Measurements from ENCODE around the gene HYLS1.

The HYLS1 gene

DNA sequence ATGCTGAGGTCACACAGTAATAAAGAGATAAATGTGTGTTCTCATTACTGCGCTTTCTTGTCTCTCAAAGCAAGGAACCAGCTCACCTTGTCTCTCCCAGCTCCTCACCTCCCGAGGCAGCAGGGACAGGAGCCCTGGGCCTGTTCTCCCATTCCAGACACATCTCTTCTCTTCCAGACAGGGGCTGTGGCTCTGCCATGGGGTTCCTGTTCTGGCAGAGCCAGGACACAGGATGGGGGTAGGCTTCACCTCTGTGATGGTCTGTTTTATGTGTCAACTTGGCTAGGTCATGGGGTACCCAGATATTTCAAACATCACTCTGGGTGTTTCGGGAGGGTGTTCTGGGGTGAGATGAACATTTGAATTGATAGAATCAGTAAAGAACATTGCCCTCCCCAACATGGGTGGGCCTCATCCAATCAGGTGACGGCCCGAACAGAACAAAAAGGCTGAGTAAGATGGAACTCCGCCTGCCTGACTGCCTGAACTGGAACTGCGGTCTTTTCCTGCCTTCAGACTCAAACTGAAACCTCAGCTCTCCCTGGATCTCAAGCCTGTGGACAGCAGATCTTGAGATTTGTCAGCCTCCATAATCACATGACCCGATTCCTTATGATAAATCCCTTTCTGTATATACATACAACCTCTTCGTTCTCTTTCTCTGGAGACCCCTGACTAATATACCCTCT is 56.3 kb downstream of the HYLS1 start:
- no peak for DNase-seq (ENCODE audit: low read depth)

GRCh38 chr11:125944350-125945010 is 57.0 kb downstream of the HYLS1 start:
- DNase-seq (ENCODE audit: low read depth) = no peak
- TF ChIP-seq, protein P1, sequence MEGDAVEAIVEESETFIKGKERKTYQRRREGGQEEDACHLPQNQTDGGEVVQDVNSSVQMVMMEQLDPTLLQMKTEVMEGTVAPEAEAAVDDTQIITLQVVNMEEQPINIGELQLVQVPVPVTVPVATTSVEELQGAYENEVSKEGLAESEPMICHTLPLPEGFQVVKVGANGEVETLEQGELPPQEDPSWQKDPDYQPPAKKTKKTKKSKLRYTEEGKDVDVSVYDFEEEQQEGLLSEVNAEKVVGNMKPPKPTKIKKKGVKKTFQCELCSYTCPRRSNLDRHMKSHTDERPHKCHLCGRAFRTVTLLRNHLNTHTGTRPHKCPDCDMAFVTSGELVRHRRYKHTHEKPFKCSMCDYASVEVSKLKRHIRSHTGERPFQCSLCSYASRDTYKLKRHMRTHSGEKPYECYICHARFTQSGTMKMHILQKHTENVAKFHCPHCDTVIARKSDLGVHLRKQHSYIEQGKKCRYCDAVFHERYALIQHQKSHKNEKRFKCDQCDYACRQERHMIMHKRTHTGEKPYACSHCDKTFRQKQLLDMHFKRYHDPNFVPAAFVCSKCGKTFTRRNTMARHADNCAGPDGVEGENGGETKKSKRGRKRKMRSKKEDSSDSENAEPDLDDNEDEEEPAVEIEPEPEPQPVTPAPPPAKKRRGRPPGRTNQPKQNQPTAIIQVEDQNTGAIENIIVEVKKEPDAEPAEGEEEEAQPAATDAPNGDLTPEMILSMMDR (IDR thresholded peaks at IDR 0.05; ENCODE audit: control insufficient read depth, insufficient read depth, low read depth, low read length, missing control alignments) = no peak
- H3K4me3 ChIP-seq (ENCODE audit: control insufficient read depth, low read depth, low read length) = no peak overlapping the region

More for the DNA sequence above, 56.3 kb downstream of the HYLS1 start:
- no peak overlapping the region for H3K4me3 ChIP-seq (ENCODE audit: control insufficient read depth, low read depth, low read length)
- TF ChIP-seq, protein P1 (IDR thresholded peaks at IDR 0.05; ENCODE audit: control insufficient read depth, insufficient read depth, low read depth, low read length, missing control alignments) = no peak

DNA sequence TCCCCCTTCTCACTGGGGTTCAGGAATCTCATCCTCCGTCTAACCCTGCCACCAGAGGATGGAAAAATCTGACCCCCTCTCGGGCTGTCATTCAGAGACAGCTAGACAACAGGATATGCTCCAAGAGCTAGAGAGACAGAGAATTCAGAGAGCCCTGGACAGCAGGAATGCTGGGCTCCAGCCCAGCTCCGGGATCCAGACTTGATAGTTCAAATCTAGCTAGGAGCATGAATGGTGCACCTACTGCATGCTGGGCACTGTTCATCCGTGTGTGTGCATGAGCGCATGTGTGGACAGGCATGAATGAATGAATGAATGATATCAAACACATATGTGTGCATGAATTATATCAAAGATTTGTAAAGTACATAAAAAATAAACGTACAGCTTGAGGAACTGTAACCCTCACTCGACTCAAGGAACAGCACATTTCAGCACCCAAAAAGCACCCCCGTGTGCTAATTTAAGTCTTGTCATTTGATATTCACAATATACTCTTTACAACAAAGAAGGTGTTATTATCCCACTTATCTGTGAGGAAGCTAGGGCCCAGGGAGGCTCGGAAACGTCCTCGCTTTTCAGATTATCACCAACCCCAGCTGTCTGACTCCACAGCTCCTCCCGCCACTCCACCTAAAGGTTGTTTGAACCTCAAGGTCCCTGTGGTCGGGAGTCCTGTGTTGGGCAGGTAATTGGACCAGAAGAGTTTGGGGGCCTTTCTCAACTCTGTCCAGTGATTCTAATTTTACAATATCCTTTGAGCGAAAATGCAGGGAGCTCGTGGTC is 57.7 kb downstream of the HYLS1 start:
- H3K4me3 ChIP-seq (ENCODE audit: control insufficient read depth, low read depth, low read length) = no peak overlapping the region
- TF ChIP-seq, protein P1 (IDR thresholded peaks at IDR 0.05; ENCODE audit: control insufficient read depth, insufficient read depth, low read depth, low read length, missing control alignments) = no peak
- no peak for DNase-seq (ENCODE audit: low read depth)

DNA sequence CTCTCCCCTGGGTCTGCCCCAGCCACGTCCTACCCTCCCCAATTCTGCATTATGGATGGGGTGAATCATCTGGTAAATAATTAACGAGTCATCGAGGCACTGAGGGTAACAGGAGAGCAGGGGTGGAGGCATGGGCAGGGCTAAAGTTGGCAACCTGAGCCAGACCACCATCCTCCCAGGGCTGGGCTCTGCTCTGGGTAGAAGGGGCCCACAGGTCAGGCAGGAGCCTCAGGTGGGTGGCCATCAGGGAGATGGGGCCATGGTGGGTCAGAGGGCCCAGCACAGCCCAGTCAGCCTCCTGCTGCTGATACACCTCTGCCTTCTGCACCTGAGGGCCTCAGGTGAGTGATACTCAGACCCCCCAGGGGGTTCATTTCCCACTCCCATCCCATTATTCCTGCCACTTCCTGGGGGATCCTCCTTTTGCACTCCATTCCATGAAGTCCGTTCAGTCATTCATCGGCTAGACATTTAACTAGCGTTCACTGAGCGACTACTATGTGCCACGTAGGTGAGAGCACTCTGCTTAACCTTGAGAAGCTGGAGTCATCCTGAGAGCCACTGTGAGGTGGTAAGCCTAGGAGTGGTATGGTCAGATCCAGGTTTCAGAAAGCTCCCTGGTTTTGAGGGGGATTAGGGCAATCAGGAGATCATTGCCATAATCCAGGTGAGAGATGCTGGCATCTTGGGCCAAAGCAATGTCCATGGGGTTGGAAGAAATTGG is 58.5 kb downstream of the HYLS1 start, which contains the start of gene VSIG10L2:
Gene VSIG10L2 (plus strand): TSS at position 248 of the 724 bp plus-strand sequence. CDS start 12 bp downstream, at position 260.
- no peak within 1 kb of the TSS for H3K4me3 ChIP-seq (ENCODE audit: control insufficient read depth, low read depth, low read length)
- TF ChIP-seq, protein P1 (IDR thresholded peaks at IDR 0.05; ENCODE audit: control insufficient read depth, insufficient read depth, low read depth, low read length, missing control alignments) = no peak
- DNase-seq (ENCODE audit: low read depth) = no peak

GRCh38 chr11:125946712-125947418 is 59.4 kb downstream of the HYLS1 start:
- DNase-seq (ENCODE audit: low read depth) = no peak
- no peak overlapping the region for H3K4me3 ChIP-seq (ENCODE audit: control insufficient read depth, low read depth, low read length)

More at GRCh38 chr11:125946712-125947418, 59.4 kb downstream of the HYLS1 start:
- TF ChIP-seq, protein P1 (IDR thresholded peaks at IDR 0.05; ENCODE audit: control insufficient read depth, insufficient read depth, low read depth, low read length, missing control alignments) = no peak
